H9 (cell line): ENCODE results near the gene HEATR9. TPM values are rescaled to one million over a fixed set of nuclear protein-coding genes. Genes with fewer than 3 reads are reported as not detected.

Experiments used
- DNase-seq: peaks from one replicate; pipeline ENCODE4 v3.0.0-alpha.2; 2017
- H2AFZ ChIP-seq: one replicate; pipeline ENCODE4 v1.6.1; 2013; ENCODE audit warnings: mild to moderate bottlenecking, low read length, control low read depth, moderate library complexity
- H2AK5ac ChIP-seq: 2 replicates; pipeline ENCODE4 v1.6.1; 2013; ENCODE audit warnings: low read length, control low read depth, mixed read lengths; ENCODE audit not compliant: insufficient read length
- H2BK120ac ChIP-seq: one replicate; pipeline ENCODE4 v1.6.1; 2013; ENCODE audit warnings: low read depth, mild to moderate bottlenecking, low read length, control low read depth, inconsistent platforms; ENCODE audit not compliant: poor library complexity, severe bottlenecking
- H2BK12ac ChIP-seq: 2 replicates; pipeline ENCODE4 v1.6.1; 2013; ENCODE audit warnings: low read length, control low read depth, mixed read lengths, low read depth; ENCODE audit not compliant: insufficient read length
- H2BK15ac ChIP-seq: 2 replicates; pipeline ENCODE4 v1.6.1; 2013; ENCODE audit warnings: low read depth, low read length, control low read depth
- H2BK20ac ChIP-seq: one replicate; pipeline ENCODE4 v1.6.1; 2013; ENCODE audit warnings: low read depth, mild to moderate bottlenecking, low read length, control low read depth, inconsistent platforms; ENCODE audit not compliant: poor library complexity, severe bottlenecking
- H2BK5ac ChIP-seq: 2 replicates; pipeline ENCODE4 v1.6.1; 2013; ENCODE audit warnings: low read length, control low read depth, mixed read lengths; ENCODE audit not compliant: insufficient read length
- H3K14ac ChIP-seq: 2 replicates; pipeline ENCODE4 v1.6.1; 2013; ENCODE audit warnings: low read length, control low read depth; ENCODE audit not compliant: insufficient read depth
- H3K18ac ChIP-seq: 2 replicates; pipeline ENCODE4 v1.6.1; 2013; ENCODE audit warnings: low read depth, mild to moderate bottlenecking, mixed read lengths, low read length, control low read depth; ENCODE audit not compliant: insufficient read length
- H3K23ac ChIP-seq: 2 replicates; pipeline ENCODE4 v1.6.1; 2013; ENCODE audit warnings: low read length, control low read depth, mixed read lengths, low read depth; ENCODE audit not compliant: insufficient read length
- H3K23me2 ChIP-seq: 2 replicates; pipeline ENCODE4 v1.6.1; 2013; ENCODE audit warnings: low read depth, mild to moderate bottlenecking, mixed read lengths, low read length, control low read depth; ENCODE audit not compliant: insufficient read length, poor library complexity, severe bottlenecking
- H3K27ac ChIP-seq: 2 replicates; pipeline ENCODE4 v1.5.1; 2013; ENCODE audit warnings: low read length, control low read depth, mixed read lengths, low read depth; ENCODE audit not compliant: insufficient read length
- H3K27me3 ChIP-seq: 2 replicates; pipeline ENCODE4 v1.6.1; 2013; ENCODE audit warnings: low read length, control low read depth, inconsistent platforms; ENCODE audit not compliant: insufficient read depth
- H3K4ac ChIP-seq: 2 replicates; pipeline ENCODE4 v1.6.1; 2013; ENCODE audit warnings: low read depth, mild to moderate bottlenecking, control low read depth, inconsistent platforms, low read length, moderate library complexity
- H3K4me1 ChIP-seq: 2 replicates; pipeline ENCODE4 v1.6.1; 2013; ENCODE audit warnings: low read length, control low read depth, inconsistent platforms; ENCODE audit not compliant: insufficient read depth
- H3K4me2 ChIP-seq: 2 replicates; pipeline ENCODE4 v1.6.1; 2013; ENCODE audit warnings: low read length, control low read depth, mixed read lengths; ENCODE audit not compliant: insufficient read length, insufficient read depth
- H3K56ac ChIP-seq: 2 replicates; pipeline ENCODE4 v1.6.1; 2013; ENCODE audit warnings: low read depth, mild to moderate bottlenecking, mixed read lengths, low read length, control low read depth; ENCODE audit not compliant: insufficient read length
- H3K79me1 ChIP-seq: 2 replicates; pipeline ENCODE4 v1.6.1; 2013; ENCODE audit warnings: low read depth, mild to moderate bottlenecking, moderate library complexity, low read length, control low read depth, inconsistent platforms; ENCODE audit not compliant: insufficient read depth, poor library complexity, severe bottlenecking
- H3K79me2 ChIP-seq: 2 replicates; pipeline ENCODE4 v1.6.1; 2013; ENCODE audit warnings: low read length, control low read depth, inconsistent platforms; ENCODE audit not compliant: insufficient read depth
- H3K9ac ChIP-seq: 2 replicates; pipeline ENCODE4 v1.6.1; 2013; ENCODE audit warnings: low read length, control low read depth, mixed read lengths; ENCODE audit not compliant: insufficient read length; ENCODE audit errors: extremely low read depth
- H3K9me3 ChIP-seq: one replicate; pipeline ENCODE4 v1.6.1; 2013; ENCODE audit warnings: low read depth, low read length, inconsistent platforms; ENCODE audit not compliant: control insufficient read depth
- H3T11ph ChIP-seq: one replicate; pipeline ENCODE4 v1.6.1; 2013; ENCODE audit warnings: mild to moderate bottlenecking, low read length, control low read depth, inconsistent platforms
- H4K20me1 ChIP-seq: one replicate; pipeline ENCODE4 v1.6.1; 2013; ENCODE audit not compliant: control insufficient read depth, insufficient read length, insufficient read depth
- H4K5ac ChIP-seq: 2 replicates; pipeline ENCODE4 v1.6.1; 2013; ENCODE audit warnings: low read depth, mild to moderate bottlenecking, mixed read lengths, low read length, control low read depth; ENCODE audit not compliant: insufficient read length
- H4K8ac ChIP-seq: replicated peaks from 2 replicates; pipeline ENCODE4 v1.6.1; 2013; ENCODE audit warnings: low read length, control low read depth, mixed read lengths, low read depth; ENCODE audit not compliant: insufficient read length
- H4K91ac ChIP-seq: 2 replicates; pipeline ENCODE4 v1.6.1; 2013; ENCODE audit warnings: low read depth, mild to moderate bottlenecking, moderate library complexity, mixed read lengths, low read length, control low read depth; ENCODE audit not compliant: insufficient read length
- H3K27ac Mint-ChIP-seq, 3 experiments: 2 replicates in 2 of 3; 3 replicates in 1 of 3; pipeline ENCODE4 v1.8.0; 2020 to 2021; ENCODE audit warnings: mixed read lengths in 3 of 3, mild to moderate bottlenecking in 1 of 3, moderate library complexity in 1 of 3
- H3K27me3 Mint-ChIP-seq: 2 replicates; pipeline ENCODE4 v1.8.0; 2021; ENCODE audit warnings: low read depth, mild to moderate bottlenecking, moderate library complexity, mixed read lengths
- H3K36me3 Mint-ChIP-seq, 3 experiments: 2 replicates in 2 of 3; 3 replicates in 1 of 3; pipeline ENCODE4 v1.8.0; 2020 to 2021; ENCODE audit warnings: low read depth in 3 of 3, mixed read lengths in 3 of 3; ENCODE audit not compliant: insufficient read depth in 1 of 3
- H3K4me1 Mint-ChIP-seq, 2 experiments: 2 replicates each; pipeline ENCODE4 v1.8.0; 2020; ENCODE audit warnings: mixed read lengths in 2 of 2
- H3K4me3 Mint-ChIP-seq, 2 experiments: 2 replicates in 1 of 2; 3 replicates in 1 of 2; pipeline ENCODE4 v1.8.0; 2020 to 2021; ENCODE audit warnings: mild to moderate bottlenecking in 2 of 2, mixed read lengths in 2 of 2, moderate library complexity in 1 of 2
- H3K9me3 Mint-ChIP-seq, 2 experiments: 2 replicates in 1 of 2; 3 replicates in 1 of 2; pipeline ENCODE4 v1.8.0; 2020; ENCODE audit warnings: mild to moderate bottlenecking in 2 of 2, mixed read lengths in 2 of 2, moderate library complexity in 1 of 2
- CTCF ChIP-seq: fragments of 200-600 bp; sonication (generic); conservative IDR thresholded peaks from 3 replicates; pipeline ENCODE4 v1.8.0; 2021; ENCODE audit warnings: antibody characterized with exemption, mild to moderate bottlenecking
- WGBS: extraction: QIAGEN DNeasy Blood & Tissue Kit; methylation state at CpG from one replicate; pipeline ENCODE4 v1.1.7; 2013; ENCODE audit warnings: missing lambda C conversion rate, low lambda C conversion rate, mixed read lengths; ENCODE audit not compliant: insufficient read length; ENCODE audit errors: extremely low coverage; 5-methylcytosine and 5-hydroxymethylcytosine counted together
- total RNA-seq: library from RNA; stranded (reverse); gene quantifications from 2 replicates; pipeline ENCODE4 v1.2.1, GENCODE V29; 2021

The HEATR9 gene
- total RNA-seq, 1 experiment from 2014 or later, result not detected

- H3K4ac ChIP-seq, result no peak overlapping the region
- no peak for DNase-seq
- no peak overlapping the region for H3K4me3 Mint-ChIP-seq
- H4K91ac ChIP-seq, result no peak overlapping the region
- no peak overlapping the region for H4K8ac ChIP-seq
- no peak overlapping the region for H2AFZ ChIP-seq
- H3K9me3 Mint-ChIP-seq, result no peaks in the 10 kb centered on the region
- H4K20me1 ChIP-seq, result no peaks in the 10 kb centered on the region
- no peak overlapping the region for H2BK12ac ChIP-seq
- H3K23me2 ChIP-seq, result no peaks in the 10 kb centered on the region
- no peak overlapping the region for H2BK20ac ChIP-seq
- peaks cover 15 to 20% of the 10 kb centered on the region in 2 experiments for H3K4me1 Mint-ChIP-seq
- no peak overlapping the region for H3K56ac ChIP-seq
- no peak overlapping the region for H3T11ph ChIP-seq
- TF ChIP-seq CTCF, result no peak
- H3K27ac ChIP-seq, result no peak overlapping the region
- H3K23ac ChIP-seq, result no peak overlapping the region
- no peaks in the 10 kb centered on the region for H3K79me1 ChIP-seq
- no CpG with 5 or more reads among the region's 4 CpGs for WGBS
- no peak overlapping the region for H3K4me2 ChIP-seq
- no peak overlapping the region for H2BK5ac ChIP-seq
- H3K79me2 ChIP-seq, result no peaks in the 10 kb centered on the region
- H4K5ac ChIP-seq, result no peak overlapping the region
- no peak overlapping the region for H3K9ac ChIP-seq
- H3K4me1 ChIP-seq, result peaks cover 2% of the 10 kb centered on the region; the same call in 1 of the 2 replicates
- H3K18ac ChIP-seq, result no peak overlapping the region
- no peak overlapping the region for H2BK15ac ChIP-seq
- no peak overlapping the region for H3K27ac Mint-ChIP-seq
- H3K36me3 Mint-ChIP-seq, result no peaks in the 10 kb centered on the region
- H2BK120ac ChIP-seq, result no peak overlapping the region
- no peaks in the 10 kb centered on the region for H3K9me3 ChIP-seq
- H2AK5ac ChIP-seq, result no peak overlapping the region
- no peaks in the 10 kb centered on the region for H3K27me3 Mint-ChIP-seq
- no peak overlapping the region for H3K14ac ChIP-seq
- no peaks in the 10 kb centered on the region for H3K27me3 ChIP-seq
Measured at GRCh38 chr17:35891269-35891668, 22.6 kb upstream of the HEATR9 start.
